A549 treated with AZD9567 at 1 μM for 4 hours (cell line): ENCODE results near the gene GNE. TPM values are rescaled to one million over a fixed set of nuclear protein-coding genes. Genes with fewer than 3 reads are reported as not detected.

Source experiments
- total RNA-seq: library from RNA; stranded (reverse); fragments of 200-300 nt; extraction: Qiagen RNA extraction; gene quantifications from 5 replicates; pipeline ENCODE4 v1.2.3, GENCODE V29; 2022; ENCODE audit not compliant: insufficient read depth

GNE gene, protein sequence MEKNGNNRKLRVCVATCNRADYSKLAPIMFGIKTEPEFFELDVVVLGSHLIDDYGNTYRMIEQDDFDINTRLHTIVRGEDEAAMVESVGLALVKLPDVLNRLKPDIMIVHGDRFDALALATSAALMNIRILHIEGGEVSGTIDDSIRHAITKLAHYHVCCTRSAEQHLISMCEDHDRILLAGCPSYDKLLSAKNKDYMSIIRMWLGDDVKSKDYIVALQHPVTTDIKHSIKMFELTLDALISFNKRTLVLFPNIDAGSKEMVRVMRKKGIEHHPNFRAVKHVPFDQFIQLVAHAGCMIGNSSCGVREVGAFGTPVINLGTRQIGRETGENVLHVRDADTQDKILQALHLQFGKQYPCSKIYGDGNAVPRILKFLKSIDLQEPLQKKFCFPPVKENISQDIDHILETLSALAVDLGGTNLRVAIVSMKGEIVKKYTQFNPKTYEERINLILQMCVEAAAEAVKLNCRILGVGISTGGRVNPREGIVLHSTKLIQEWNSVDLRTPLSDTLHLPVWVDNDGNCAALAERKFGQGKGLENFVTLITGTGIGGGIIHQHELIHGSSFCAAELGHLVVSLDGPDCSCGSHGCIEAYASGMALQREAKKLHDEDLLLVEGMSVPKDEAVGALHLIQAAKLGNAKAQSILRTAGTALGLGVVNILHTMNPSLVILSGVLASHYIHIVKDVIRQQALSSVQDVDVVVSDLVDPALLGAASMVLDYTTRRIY
- total RNA-seq, result 12.7 to 17.1 TPM (median 14.7 TPM) in 5 replicates

DNA sequence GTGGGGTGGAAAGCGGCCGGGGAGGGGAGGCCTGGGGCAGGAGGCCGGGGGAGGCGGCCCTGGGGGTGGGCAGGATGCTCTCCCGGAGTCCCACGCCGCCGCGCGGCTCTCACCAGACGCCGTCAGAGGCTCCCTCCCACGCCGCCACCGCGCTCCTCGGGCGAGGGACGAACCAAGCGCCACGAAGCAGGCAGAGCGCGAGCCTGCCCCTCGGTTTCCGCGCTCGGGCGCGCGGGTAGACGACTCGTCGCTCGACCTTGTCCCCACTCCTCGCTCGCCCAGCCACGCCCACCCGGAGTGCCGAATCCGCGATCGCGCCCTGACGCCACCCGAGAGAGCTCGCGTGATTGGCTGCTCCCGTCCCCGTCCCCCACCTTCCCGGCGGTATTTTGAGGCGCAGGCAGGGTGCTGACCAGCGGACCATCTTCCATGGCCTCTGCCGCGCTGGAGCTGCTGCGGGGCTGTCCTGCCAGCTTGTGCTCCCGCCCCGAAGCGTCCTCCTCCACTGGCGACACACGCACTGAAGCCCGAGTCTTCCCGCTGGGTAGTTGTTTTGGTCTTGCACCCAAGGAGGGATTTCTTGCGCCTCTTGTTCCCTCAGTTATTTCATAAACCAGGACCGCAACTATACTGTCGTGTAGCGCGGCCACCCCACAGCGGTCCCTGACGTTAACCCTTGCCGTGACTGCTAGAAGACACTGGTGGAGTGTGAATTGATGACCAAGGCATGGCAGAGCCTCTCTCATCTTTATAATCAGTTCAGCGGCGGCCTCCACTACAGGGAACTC lies at the start of gene GNE:
GNE (minus strand) TSS at position 241 of the 788 bp plus-strand sequence. CDS start 9,093 bp downstream, outside the sequence.

DNA sequence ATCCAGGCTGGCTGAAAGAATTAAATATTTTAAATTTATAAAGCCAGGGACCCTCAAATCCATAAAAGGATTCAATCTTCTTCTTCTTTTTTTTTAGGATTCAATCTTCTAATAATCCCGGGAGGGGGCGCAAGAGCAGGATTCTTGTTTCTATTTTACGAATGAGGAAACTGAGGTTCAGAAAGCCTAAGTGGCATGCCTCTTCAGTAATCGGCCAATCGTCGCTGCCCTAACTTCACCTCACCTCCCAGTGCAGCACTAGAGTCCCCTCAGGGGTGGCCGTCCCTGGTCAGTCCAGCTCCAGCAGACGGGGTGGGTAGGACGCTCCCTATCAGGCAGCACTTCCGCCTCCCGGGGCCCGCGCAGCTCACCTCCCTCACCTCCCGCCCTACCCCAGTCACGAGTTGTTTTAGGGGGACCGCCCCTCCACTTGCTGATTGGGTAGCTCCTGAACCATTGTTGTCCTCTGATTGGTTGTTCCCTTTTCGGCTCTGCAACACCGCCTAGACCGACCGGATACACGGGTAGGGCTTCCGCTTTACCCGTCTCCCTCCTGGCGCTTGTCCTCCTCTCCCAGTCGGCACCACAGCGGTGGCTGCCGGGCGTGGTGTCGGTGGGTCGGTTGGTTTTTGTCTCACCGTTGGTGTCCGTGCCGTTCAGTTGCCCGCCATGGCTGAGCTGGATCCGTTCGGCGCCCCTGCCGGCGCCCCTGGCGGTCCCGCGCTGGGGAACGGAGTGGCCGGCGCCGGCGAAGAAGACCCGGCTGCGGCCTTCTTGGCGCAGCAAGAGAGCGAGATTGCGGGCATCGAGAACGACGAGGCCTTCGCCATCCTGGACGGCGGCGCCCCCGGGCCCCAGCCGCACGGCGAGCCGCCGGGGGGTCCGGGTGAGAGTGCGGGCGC lies 67.6 kb downstream of the GNE start, which contains the start of gene CLTA:
CLTA (plus strand) TSS at position 534 of the 902 bp plus-strand sequence; CDS start at position 670, 136 bp downstream.

DNA sequence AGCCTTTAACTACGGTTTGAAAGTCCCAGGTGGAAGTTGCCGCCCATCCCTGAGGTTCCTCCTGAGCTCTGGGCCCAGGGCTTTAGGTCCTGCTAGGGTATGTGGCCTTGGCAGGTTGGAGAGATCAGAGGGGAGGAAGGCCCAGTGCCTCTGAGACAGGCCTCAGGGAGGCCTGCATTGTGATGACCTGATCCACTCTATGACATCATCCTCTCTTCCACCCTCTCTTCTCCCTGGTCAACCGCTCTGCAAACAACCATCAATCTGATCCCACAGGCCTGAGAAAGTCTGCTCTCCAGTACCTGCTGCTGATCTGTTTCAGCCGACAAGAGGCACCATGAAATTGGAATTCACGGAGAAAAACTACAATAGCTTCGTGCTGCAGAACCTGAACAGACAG lies 89.1 kb downstream of the GNE start, which contains the start of gene CCIN:
CCIN (plus strand) TSS at position 223 of the 400 bp plus-strand sequence; CDS start at position 338, 115 bp downstream.

Other genes starting within 250 kb of the GNE start
- gene RECK, start 221.5 kb downstream of the GNE start, total RNA-seq, result 5.7 to 10.7 TPM (median 6.5 TPM) in 5 replicates
- 8.3 to 15.0 TPM (median 9.1 TPM) in 5 replicates for gene GLIPR2, start 121.7 kb downstream of the GNE start, total RNA-seq
- not detected in 5 replicates for gene CCIN, start 89.1 kb downstream of the GNE start, total RNA-seq
- 301 to 415 TPM (median 377 TPM) in 5 replicates for gene CLTA, start 67.5 kb downstream of the GNE start, total RNA-seq
- 8.7 to 12.3 TPM (median 10.2 TPM) in 5 replicates for gene RNF38, start 141.8 kb upstream of the GNE start, total RNA-seq